ENCODE measurements around the gene DCPS.
"Not testable (repeated sequence)": the region's sequence is repeated elsewhere in the genome, so short reads cannot be mapped to it uniquely, and the experiment has no call there.

Gene DCPS

GRCh38 chr11:126303623-126304456 is at the start of gene DCPS:
Gene DCPS, plus strand, starts transcription at chr11:126304060. Its CDS starts 21 bp downstream, at chr11:126304081.
- Mint-ChIP-seq H3K4me1 (ENCODE audit: low read depth) (peaks cover 31% of the 10 kb centered on the region), H3K27ac (peak within 1 kb of the TSS; percentile 89), H3K36me3 (ENCODE audit: low read depth) (peaks cover 18% of the 10 kb centered on the region), H3K27me3 (ENCODE audit: low read depth) (no peaks in the 10 kb centered on the region), H3K4me3 (peak within 1 kb of the TSS; percentile 99), H3K9me3 (no peaks in the 10 kb centered on the region)

- H3K4me1 Mint-ChIP-seq (ENCODE audit: low read depth), result peaks cover 4% of the 10 kb centered on the region
- H3K9me3 Mint-ChIP-seq, result no peaks in the 10 kb centered on the region
- no peaks in the 10 kb centered on the region for H3K27me3 Mint-ChIP-seq (ENCODE audit: low read depth)
- no peak overlapping the region for H3K4me3 Mint-ChIP-seq
- peaks cover 20% of the 10 kb centered on the region for H3K36me3 Mint-ChIP-seq (ENCODE audit: low read depth)
- no peak overlapping the region for H3K27ac Mint-ChIP-seq
Observed at GRCh38 chr11:126254819-126255218, 49.0 kb upstream of the DCPS start.

DNA sequence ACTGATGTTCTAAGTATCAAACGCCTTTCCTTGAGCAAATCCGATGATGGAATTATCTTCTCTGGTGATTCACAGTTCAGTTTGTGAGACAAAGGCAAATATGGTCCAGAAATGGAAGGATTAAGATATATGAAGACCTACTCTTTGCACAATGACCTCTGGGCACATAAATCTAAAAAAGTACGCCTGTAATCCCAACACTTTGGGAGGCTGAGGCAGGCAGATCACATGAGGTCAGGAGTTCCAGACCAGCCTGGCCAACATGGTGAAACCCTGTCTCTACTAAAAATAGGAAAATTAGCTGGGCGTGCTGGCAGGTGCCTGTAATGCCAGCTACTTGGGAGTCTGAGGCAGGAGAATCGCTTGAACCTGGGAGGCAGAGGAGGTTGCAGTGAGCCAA is 48.4 kb upstream of the DCPS start:
- not testable (repeated sequence) for H3K4me3 Mint-ChIP-seq; H3K27ac Mint-ChIP-seq; H3K9me3 Mint-ChIP-seq; H3K27me3 Mint-ChIP-seq (ENCODE audit: low read depth); H3K4me1 Mint-ChIP-seq (ENCODE audit: low read depth)
- peaks cover 22% of the 10 kb centered on the region for H3K36me3 Mint-ChIP-seq (ENCODE audit: low read depth)

DNA sequence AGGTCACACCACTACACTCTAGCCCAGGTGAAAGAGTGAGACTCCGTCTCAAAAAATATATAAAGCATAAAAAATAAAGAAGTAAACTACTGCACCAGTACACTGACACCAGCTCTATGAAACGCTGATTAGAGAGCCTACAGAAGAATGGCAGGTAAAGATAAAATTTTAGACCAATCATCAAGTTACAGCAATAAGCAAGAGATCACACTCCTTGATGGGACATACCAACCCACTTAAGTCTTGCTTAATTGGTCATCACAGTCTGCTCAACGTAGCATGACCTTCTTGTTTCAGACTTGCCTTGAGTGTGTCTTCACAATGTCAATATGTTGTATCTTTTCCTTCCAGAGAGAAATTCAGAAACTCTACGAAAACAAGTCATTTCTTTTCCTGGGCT is 47.6 kb upstream of the DCPS start:
- H3K9me3 Mint-ChIP-seq, result no peaks in the 10 kb centered on the region
- no peak overlapping the region for H3K4me3 Mint-ChIP-seq
- H3K27me3 Mint-ChIP-seq (ENCODE audit: low read depth), result no peaks in the 10 kb centered on the region
- peaks cover 28% of the 10 kb centered on the region for H3K36me3 Mint-ChIP-seq (ENCODE audit: low read depth)
- peaks cover 4% of the 10 kb centered on the region for H3K4me1 Mint-ChIP-seq (ENCODE audit: low read depth)
- H3K27ac Mint-ChIP-seq, result no peak overlapping the region

DNA sequence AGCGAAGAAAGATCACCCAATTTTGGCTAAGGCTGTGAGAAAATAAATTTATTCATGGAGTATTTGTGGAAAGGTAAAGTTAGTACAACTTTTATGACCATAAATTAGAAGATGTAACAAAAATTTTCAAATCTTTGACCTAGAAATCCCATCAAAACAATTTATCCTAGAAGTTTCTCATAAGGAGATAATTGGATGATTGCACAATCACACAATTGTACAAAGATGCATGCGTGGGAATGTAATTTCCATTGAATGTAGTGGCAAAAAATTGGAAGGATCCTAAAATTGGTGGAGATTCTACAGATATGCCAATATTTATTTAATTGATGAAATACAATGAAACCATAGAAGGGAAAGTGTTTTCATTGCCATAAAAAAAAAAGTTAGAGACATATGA is 46.7 kb upstream of the DCPS start:
- peaks cover 33% of the 10 kb centered on the region for H3K36me3 Mint-ChIP-seq (ENCODE audit: low read depth)
- peaks cover 4% of the 10 kb centered on the region for H3K4me1 Mint-ChIP-seq (ENCODE audit: low read depth)
- H3K4me3 Mint-ChIP-seq, result no peak overlapping the region
- no peaks in the 10 kb centered on the region for H3K9me3 Mint-ChIP-seq
- no peaks in the 10 kb centered on the region for H3K27me3 Mint-ChIP-seq (ENCODE audit: low read depth)
- H3K27ac Mint-ChIP-seq, result no peak overlapping the region

DNA sequence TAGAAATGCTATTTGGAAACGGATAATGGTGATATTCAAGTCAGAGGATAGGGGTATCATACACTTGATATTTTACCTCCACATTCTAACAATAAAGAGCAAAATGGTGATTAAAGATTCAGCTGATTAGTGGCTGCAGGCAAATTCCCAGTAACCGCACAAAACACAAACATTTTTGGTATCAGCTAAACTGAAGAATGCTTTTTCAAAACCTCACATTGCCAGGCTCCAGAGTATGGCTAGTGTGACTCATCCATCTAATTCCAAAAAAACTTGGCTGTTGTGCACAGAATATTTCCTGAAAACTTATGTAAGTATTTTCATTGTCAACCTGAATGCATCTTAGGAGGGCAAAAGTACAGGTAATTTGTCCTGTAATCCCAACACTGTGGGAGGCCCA is 46.1 kb upstream of the DCPS start:
- H3K4me3 Mint-ChIP-seq, result no peak overlapping the region
- no peaks in the 10 kb centered on the region for H3K27me3 Mint-ChIP-seq (ENCODE audit: low read depth)
- H3K4me1 Mint-ChIP-seq (ENCODE audit: low read depth), result peaks cover 4% of the 10 kb centered on the region
- H3K36me3 Mint-ChIP-seq (ENCODE audit: low read depth), result peaks cover 36% of the 10 kb centered on the region
- no peak overlapping the region for H3K27ac Mint-ChIP-seq
- H3K9me3 Mint-ChIP-seq, result no peaks in the 10 kb centered on the region

DNA sequence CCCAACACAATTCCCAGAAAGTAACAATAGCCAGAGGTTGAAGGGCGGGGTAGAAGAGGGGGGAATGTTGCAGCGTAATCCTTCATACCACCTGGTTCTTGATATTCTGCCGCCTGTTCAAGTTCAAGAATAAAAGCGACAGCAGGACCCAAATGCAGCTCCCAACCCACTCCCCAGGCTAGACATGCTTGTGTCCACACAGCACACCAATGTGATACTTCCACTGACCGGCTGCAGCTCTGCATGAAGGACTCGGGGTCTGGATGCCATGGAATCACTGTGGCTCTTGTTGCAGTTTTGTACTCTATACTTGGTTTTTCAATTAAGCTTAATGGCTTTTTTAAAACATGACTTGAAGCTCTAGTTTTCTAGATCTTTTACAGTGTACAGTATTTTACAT is 41.6 kb upstream of the DCPS start:
- no peak overlapping the region for H3K27ac Mint-ChIP-seq
- H3K36me3 Mint-ChIP-seq (ENCODE audit: low read depth), result peaks cover 53% of the 10 kb centered on the region
- H3K4me3 Mint-ChIP-seq, result no peak overlapping the region
- no peaks in the 10 kb centered on the region for H3K9me3 Mint-ChIP-seq
- peaks cover 10% of the 10 kb centered on the region for H3K4me1 Mint-ChIP-seq (ENCODE audit: low read depth)
- no peaks in the 10 kb centered on the region for H3K27me3 Mint-ChIP-seq (ENCODE audit: low read depth)

- H3K27me3 Mint-ChIP-seq (ENCODE audit: low read depth), result no peaks in the 10 kb centered on the region
- H3K4me3 Mint-ChIP-seq, result no peak overlapping the region
- H3K36me3 Mint-ChIP-seq (ENCODE audit: low read depth), result peaks cover 61% of the 10 kb centered on the region
- no peaks in the 10 kb centered on the region for H3K9me3 Mint-ChIP-seq
- H3K27ac Mint-ChIP-seq, result no peak overlapping the region
- peaks cover 18% of the 10 kb centered on the region for H3K4me1 Mint-ChIP-seq (ENCODE audit: low read depth)
Observed at GRCh38 chr11:126263489-126263888, 40.4 kb upstream of the DCPS start.

- Mint-ChIP-seq H3K9me3 (no peaks in the 10 kb centered on the region), H3K27ac (no peak overlapping the region), H3K4me1 (ENCODE audit: low read depth) (peaks cover 27% of the 10 kb centered on the region), H3K36me3 (ENCODE audit: low read depth) (peaks cover 60% of the 10 kb centered on the region), H3K27me3 (ENCODE audit: low read depth) (no peaks in the 10 kb centered on the region), H3K4me3 (no peak overlapping the region)
Observed at GRCh38 chr11:126265811-126266210, 38.0 kb upstream of the DCPS start.

DNA sequence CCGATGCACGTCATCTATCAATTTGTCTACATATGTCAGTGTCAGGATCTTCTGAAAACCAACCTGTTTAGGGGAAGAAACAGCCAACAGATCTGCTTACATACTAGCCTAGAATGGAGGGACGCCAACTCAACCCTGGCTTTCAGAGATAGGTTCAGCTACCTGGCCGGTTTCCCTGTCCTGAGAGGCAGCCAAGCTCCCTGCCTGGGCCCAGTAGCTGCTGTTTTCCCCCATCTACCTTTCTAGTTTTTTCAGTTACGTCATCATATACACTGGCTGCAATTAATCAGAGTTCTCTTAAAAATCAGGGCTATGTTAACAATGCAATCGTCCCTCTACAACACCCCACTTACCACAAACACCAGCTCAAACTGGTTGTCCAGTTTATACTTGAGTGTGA is 36.2 kb upstream of the DCPS start:
- H3K9me3 Mint-ChIP-seq, result no peaks in the 10 kb centered on the region
- peak overlapping the region; percentile 98 for H3K27ac Mint-ChIP-seq
- H3K4me3 Mint-ChIP-seq, result peak overlapping the region; percentile 98
- peaks cover 29% of the 10 kb centered on the region for H3K4me1 Mint-ChIP-seq (ENCODE audit: low read depth)
- H3K27me3 Mint-ChIP-seq (ENCODE audit: low read depth), result no peaks in the 10 kb centered on the region
- peaks cover 58% of the 10 kb centered on the region for H3K36me3 Mint-ChIP-seq (ENCODE audit: low read depth)

GRCh38 chr11:126268361-126268707 is 35.5 kb upstream of the DCPS start:
- no peaks in the 10 kb centered on the region for H3K27me3 Mint-ChIP-seq (ENCODE audit: low read depth)
- H3K4me3 Mint-ChIP-seq, result peak overlapping the region; percentile 98
- peak overlapping the region; percentile 98 for H3K27ac Mint-ChIP-seq
- H3K4me1 Mint-ChIP-seq (ENCODE audit: low read depth), result peaks cover 29% of the 10 kb centered on the region
- H3K9me3 Mint-ChIP-seq, result no peaks in the 10 kb centered on the region
- H3K36me3 Mint-ChIP-seq (ENCODE audit: low read depth), result peaks cover 51% of the 10 kb centered on the region

GRCh38 chr11:126268708-126269579 is 34.9 kb upstream of the DCPS start, which contains the start of the genes FOXRED1 and SRPRA:
Gene FOXRED1, plus strand, starts transcription at chr11:126269154. Its CDS starts 53 bp downstream, at chr11:126269207.
Gene SRPRA, minus strand, starts transcription at chr11:126268895. Its CDS starts 91 bp downstream, at chr11:126268804.
- H3K4me1 Mint-ChIP-seq (ENCODE audit: low read depth), result peaks cover 29% of the 10 kb centered on the region
- H3K4me3 Mint-ChIP-seq, result peak within 1 kb of the TSS; percentile 98
- no peaks in the 10 kb centered on the region for H3K9me3 Mint-ChIP-seq
- no peaks in the 10 kb centered on the region for H3K27me3 Mint-ChIP-seq (ENCODE audit: low read depth)
- H3K27ac Mint-ChIP-seq, result peak within 1 kb of the TSS; percentile 98
- H3K36me3 Mint-ChIP-seq (ENCODE audit: low read depth), result peaks cover 47% of the 10 kb centered on the region

GRCh38 chr11:126277322-126277721 is 26.5 kb upstream of the DCPS start:
- no peak overlapping the region for H3K4me3 Mint-ChIP-seq
- peaks cover 18% of the 10 kb centered on the region for H3K4me1 Mint-ChIP-seq (ENCODE audit: low read depth)
- H3K36me3 Mint-ChIP-seq (ENCODE audit: low read depth), result peaks cover 29% of the 10 kb centered on the region
- no peak overlapping the region for H3K27ac Mint-ChIP-seq
- no peaks in the 10 kb centered on the region for H3K9me3 Mint-ChIP-seq
- no peaks in the 10 kb centered on the region for H3K27me3 Mint-ChIP-seq (ENCODE audit: low read depth)

- peaks cover 21% of the 10 kb centered on the region for H3K4me1 Mint-ChIP-seq (ENCODE audit: low read depth)
- H3K9me3 Mint-ChIP-seq, result no peaks in the 10 kb centered on the region
- no peaks in the 10 kb centered on the region for H3K27me3 Mint-ChIP-seq (ENCODE audit: low read depth)
- H3K4me3 Mint-ChIP-seq, result no peak overlapping the region
- peak overlapping the region; percentile 41 for H3K27ac Mint-ChIP-seq
- H3K36me3 Mint-ChIP-seq (ENCODE audit: low read depth), result peaks cover 27% of the 10 kb centered on the region
Observed at GRCh38 chr11:126277780-126278179, 26.1 kb upstream of the DCPS start.

DNA sequence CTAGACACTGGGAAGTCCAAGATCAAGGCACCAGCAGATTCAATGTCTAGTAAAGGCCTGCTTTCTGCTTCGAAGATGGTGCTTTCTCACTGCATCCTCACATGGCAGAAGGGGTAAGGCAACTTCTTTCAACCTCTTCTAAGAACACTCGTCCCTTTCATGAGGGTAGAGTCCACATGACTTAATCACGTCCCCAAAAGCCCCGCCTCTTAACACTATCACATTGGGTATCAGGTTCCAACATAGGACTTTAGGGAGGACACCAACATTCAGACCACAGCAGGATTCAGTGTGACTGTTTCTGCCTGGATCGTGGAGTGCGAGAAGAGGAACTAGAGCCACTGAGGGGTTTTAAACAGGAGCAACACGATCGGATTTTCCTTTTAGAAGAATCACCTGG is 24.7 kb upstream of the DCPS start:
- Mint-ChIP-seq H3K36me3 (ENCODE audit: low read depth) (peaks cover 26% of the 10 kb centered on the region), H3K4me1 (ENCODE audit: low read depth) (peaks cover 27% of the 10 kb centered on the region), H3K4me3 (peak overlapping the region; percentile 26), H3K27me3 (ENCODE audit: low read depth) (no peaks in the 10 kb centered on the region), H3K9me3 (no peaks in the 10 kb centered on the region), H3K27ac (no peak overlapping the region)
